ENCODE measurements around the gene GRAMD2A. TPM values are rescaled to one million over a fixed set of nuclear protein-coding genes. Genes with fewer than 3 reads are reported as not detected.

Gene GRAMD2A
- total RNA-seq, 1 experiment from 2014 or later, result 1.3 TPM

- H3K4me3 Mint-ChIP-seq, result no peak overlapping the region
- peaks cover 29% of the 10 kb centered on the region for H3K27me3 Mint-ChIP-seq (ENCODE audit: low read depth)
- Histone ChIP-seq H3K27me3 (ENCODE audit: insufficient read depth, low read length) (no peaks in the 10 kb centered on the region), H2BK15ac (ENCODE audit: low read depth, low read length) (no peak overlapping the region), H2AFZ (ENCODE audit: low read length) (no peak overlapping the region), H3K79me2 (ENCODE audit: insufficient read depth, low read length) (no peaks in the 10 kb centered on the region), H3K23me2 (ENCODE audit: insufficient read length, low read depth, low read length, poor library complexity, severe bottlenecking) (no peaks in the 10 kb centered on the region), H4K20me1 (ENCODE audit: control insufficient read depth, insufficient read depth, insufficient read length) (no peaks in the 10 kb centered on the region), H2BK12ac (ENCODE audit: insufficient read length, low read depth, low read length) (no peak overlapping the region), H3K9me3 (ENCODE audit: control insufficient read depth, low read depth, low read length) (no peaks in the 10 kb centered on the region), H2AK5ac (ENCODE audit: insufficient read length, low read length) (no peak overlapping the region), H2BK5ac (ENCODE audit: insufficient read length, low read length) (no peak overlapping the region), H4K5ac (ENCODE audit: insufficient read length, low read depth, low read length) (no peak overlapping the region), H3K27ac (ENCODE audit: insufficient read length, low read depth, low read length) (no peak overlapping the region), H3K4me2 (ENCODE audit: insufficient read depth, insufficient read length, low read length) (no peak overlapping the region), H4K8ac (replicated peaks; ENCODE audit: insufficient read length, low read depth, low read length) (no peak overlapping the region), H3K56ac (ENCODE audit: insufficient read length, low read depth, low read length) (no peak overlapping the region), H3T11ph (ENCODE audit: low read length) (no peak overlapping the region), H3K18ac (ENCODE audit: insufficient read length, low read depth, low read length) (no peak overlapping the region), H3K4ac (ENCODE audit: low read depth, low read length) (no peak overlapping the region), H2BK20ac (ENCODE audit: low read depth, low read length, poor library complexity, severe bottlenecking) (no peak overlapping the region), H4K91ac (ENCODE audit: insufficient read length, low read depth, low read length) (no peak overlapping the region), H3K9ac (ENCODE audit: extremely low read depth, insufficient read length, low read length) (no peak overlapping the region), H3K14ac (ENCODE audit: insufficient read depth, low read length) (peak overlapping the region; percentile 41; the same call in 1 of the 2 replicates), H3K23ac (ENCODE audit: insufficient read length, low read depth, low read length) (no peak overlapping the region), H3K4me1 (ENCODE audit: insufficient read depth, low read length) (no peaks in the 10 kb centered on the region), H2BK120ac (ENCODE audit: low read depth, low read length, poor library complexity, severe bottlenecking) (no peak overlapping the region), H3K79me1 (ENCODE audit: insufficient read depth, low read depth, low read length, poor library complexity, severe bottlenecking) (no peaks in the 10 kb centered on the region)
- no peak for TF ChIP-seq CTCF (conservative IDR thresholded peaks at IDR 0.05)
- no peaks in the 10 kb centered on the region for H3K36me3 Mint-ChIP-seq (ENCODE audit: insufficient read depth in 1 of 3, low read depth in 3 of 3)
- H3K4me1 Mint-ChIP-seq, result peaks cover 13 to 17% of the 10 kb centered on the region in 2 experiments
- WGBS (ENCODE audit: extremely low coverage, insufficient read length, low lambda C conversion rate), result no CpG with 5 or more reads among the region's 5 CpGs
- no peak for DNase-seq
- no peaks in the 10 kb centered on the region for H3K9me3 Mint-ChIP-seq
- no peak overlapping the region for H3K27ac Mint-ChIP-seq
Observed at GRCh38 chr15:72180761-72181324, 16.7 kb downstream of the GRAMD2A start.
